ENCODE data around the gene ZZZ3.

- TF ChIP-seq TBP (CRISPR knock-in tag; IDR thresholded peaks at IDR 0.05) (no peak), GATAD2A (CRISPR knock-in tag; IDR thresholded peaks at IDR 0.05) (no peak), HNRNPK (IDR thresholded peaks at IDR 0.05; ENCODE audit: low read depth, low read length, poor library complexity, severe bottlenecking) (no peak), EP300 (IDR thresholded peaks at IDR 0.05; ENCODE audit: low read depth in 2 of 2, low read length in 2 of 2) (no peak), EP300 (CRISPR knock-in tag; IDR thresholded peaks at IDR 0.05; ENCODE audit: borderline replicate concordance) (no peak), ZFP1 (CRISPR knock-in tag; IDR thresholded peaks at IDR 0.05) (no peak), ZBTB33 (CRISPR knock-in tag; IDR thresholded peaks at IDR 0.05) (no peak), JUN (CRISPR knock-in tag; IDR thresholded peaks at IDR 0.05) (no peak), FOXK1 (CRISPR knock-in tag; IDR thresholded peaks at IDR 0.05; ENCODE audit: borderline replicate concordance, low read depth) (no peak), ZNF549 (CRISPR knock-in tag; IDR thresholded peaks at IDR 0.05) (no peak)
Measured at GRCh38 chr1:77688939-77689338, 6.5 kb upstream of the ZZZ3 start.

Data from HepG2 (cell line).